Measurements from ENCODE around the gene LBHD1. TPM values are rescaled to one million over a fixed set of nuclear protein-coding genes. Genes with fewer than 3 reads are reported as not detected.

Gene LBHD1
- total RNA-seq, 1 donor = 7.6 TPM

GRCh38 chr11:62710001-62710345, 37.9 kb upstream of the LBHD1 start:
- DNase-seq (ENCODE audit: insufficient read length, low spot score, missing footprints) = peak; percentile 88
- Histone ChIP-seq H3K79me2 (ENCODE audit: insufficient read depth, low read length) (peaks cover 15% of the 10 kb centered on the region), H4K20me1 (ENCODE audit: insufficient read depth, low read length) (no peaks in the 10 kb centered on the region), H3K9me3 (ENCODE audit: low read depth, low read length) (no peaks in the 10 kb centered on the region), H3K27me3 (ENCODE audit: insufficient read depth, low read length) (no peaks in the 10 kb centered on the region), H3K36me3 (ENCODE audit: insufficient read depth, low read length) (peaks cover 43% of the 10 kb centered on the region), H3K4me3 (ENCODE audit: insufficient read depth, low read length) (peak overlapping the region; percentile 82), H2AFZ (ENCODE audit: low read length) (peak overlapping the region; percentile 92), H3K4me2 (ENCODE audit: insufficient read depth, low read length) (peak overlapping the region; percentile 98), H3K27ac (ENCODE audit: low read depth, low read length) (peak overlapping the region; percentile 86), H3K4me1 (ENCODE audit: insufficient read depth, low read length) (peaks cover 29% of the 10 kb centered on the region)
- TF ChIP-seq CTCF (IDR thresholded peaks at IDR 0.05; ENCODE audit: extremely low read depth, low read depth, low read length) = no peak

GRCh38 chr11:62709247-62710000, 37.4 kb upstream of the LBHD1 start:
- Histone ChIP-seq H2AFZ (ENCODE audit: low read length) (peak overlapping the region; percentile 92), H3K36me3 (ENCODE audit: insufficient read depth, low read length) (peaks cover 38% of the 10 kb centered on the region), H3K4me1 (ENCODE audit: insufficient read depth, low read length) (peaks cover 29% of the 10 kb centered on the region), H3K27ac (ENCODE audit: low read depth, low read length) (peak overlapping the region; percentile 86), H4K20me1 (ENCODE audit: insufficient read depth, low read length) (no peaks in the 10 kb centered on the region), H3K27me3 (ENCODE audit: insufficient read depth, low read length) (no peaks in the 10 kb centered on the region), H3K79me2 (ENCODE audit: insufficient read depth, low read length) (peaks cover 15% of the 10 kb centered on the region), H3K4me2 (ENCODE audit: insufficient read depth, low read length) (peak overlapping the region; percentile 98), H3K9me3 (ENCODE audit: low read depth, low read length) (no peaks in the 10 kb centered on the region), H3K4me3 (ENCODE audit: insufficient read depth, low read length) (peak overlapping the region; percentile 82)
- TF ChIP-seq CTCF (IDR thresholded peaks at IDR 0.05; ENCODE audit: extremely low read depth, low read depth, low read length) = no peak
- peak; percentile 97 for DNase-seq (ENCODE audit: insufficient read length, low spot score, missing footprints)

GRCh38 chr11:62708793-62709192, 36.7 kb upstream of the LBHD1 start:
- DNase-seq (ENCODE audit: insufficient read length, low spot score, missing footprints) = no peak
- Histone ChIP-seq H4K20me1 (ENCODE audit: insufficient read depth, low read length) (no peaks in the 10 kb centered on the region), H3K4me1 (ENCODE audit: insufficient read depth, low read length) (peaks cover 29% of the 10 kb centered on the region), H3K4me2 (ENCODE audit: insufficient read depth, low read length) (peak overlapping the region; percentile 98), H3K79me2 (ENCODE audit: insufficient read depth, low read length) (peaks cover 13% of the 10 kb centered on the region), H3K9me3 (ENCODE audit: low read depth, low read length) (no peaks in the 10 kb centered on the region), H3K27ac (ENCODE audit: low read depth, low read length) (peak overlapping the region; percentile 86), H3K36me3 (ENCODE audit: insufficient read depth, low read length) (peaks cover 35% of the 10 kb centered on the region), H2AFZ (ENCODE audit: low read length) (peak overlapping the region; percentile 92), H3K27me3 (ENCODE audit: insufficient read depth, low read length) (no peaks in the 10 kb centered on the region), H3K4me3 (ENCODE audit: insufficient read depth, low read length) (peak overlapping the region; percentile 82)
- no peak for TF ChIP-seq CTCF (IDR thresholded peaks at IDR 0.05; ENCODE audit: extremely low read depth, low read depth, low read length)

GRCh38 chr11:62708392-62708791, 36.3 kb upstream of the LBHD1 start:
- peaks cover 29% of the 10 kb centered on the region for H3K4me1 ChIP-seq (ENCODE audit: insufficient read depth, low read length)
- no peaks in the 10 kb centered on the region for H3K9me3 ChIP-seq (ENCODE audit: low read depth, low read length)
- H3K27ac ChIP-seq (ENCODE audit: low read depth, low read length) = peak overlapping the region; percentile 86
- H3K4me2 ChIP-seq (ENCODE audit: insufficient read depth, low read length) = peak overlapping the region; percentile 98
- peaks cover 13% of the 10 kb centered on the region for H3K79me2 ChIP-seq (ENCODE audit: insufficient read depth, low read length)
- H3K27me3 ChIP-seq (ENCODE audit: insufficient read depth, low read length) = no peaks in the 10 kb centered on the region
- H3K36me3 ChIP-seq (ENCODE audit: insufficient read depth, low read length) = peaks cover 31% of the 10 kb centered on the region
- TF ChIP-seq CTCF (IDR thresholded peaks at IDR 0.05; ENCODE audit: extremely low read depth, low read depth, low read length) = no peak
- peak overlapping the region; percentile 82 for H3K4me3 ChIP-seq (ENCODE audit: insufficient read depth, low read length)
- DNase-seq (ENCODE audit: insufficient read length, low spot score, missing footprints) = peak; percentile 35
- H2AFZ ChIP-seq (ENCODE audit: low read length) = no peak overlapping the region
- H4K20me1 ChIP-seq (ENCODE audit: insufficient read depth, low read length) = no peaks in the 10 kb centered on the region

Data from osteoblast (primary cell).